ENCODE data around the gene CAMK2N2. TPM values are rescaled to one million over a fixed set of nuclear protein-coding genes. Genes with fewer than 3 reads are reported as not detected.

Gene CAMK2N2
- total RNA-seq, 1 donor from 2014 or later: 1.4 TPM

DNA sequence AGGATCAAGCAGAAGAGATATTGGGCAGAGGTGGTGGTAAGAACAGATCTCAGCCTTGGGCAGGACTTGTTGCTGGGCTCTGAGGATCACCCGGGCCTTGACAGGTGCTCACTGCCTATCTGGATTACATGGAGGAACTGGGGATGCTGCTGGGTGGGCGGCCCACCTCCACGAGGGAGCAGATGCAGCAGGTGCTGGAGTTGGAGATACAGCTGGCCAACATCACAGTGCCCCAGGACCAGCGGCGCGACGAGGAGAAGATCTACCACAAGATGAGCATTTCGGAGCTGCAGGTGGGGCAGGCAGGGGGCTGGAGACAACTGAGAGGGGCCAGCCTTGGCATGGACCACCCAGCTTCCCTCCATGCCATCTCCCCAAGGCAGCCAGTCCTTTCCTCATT lies 22.3 kb upstream of the CAMK2N2 start:
- no peak overlapping the region for H3K27ac Mint-ChIP-seq
- no peaks in the 10 kb centered on the region for H3K4me1 Mint-ChIP-seq (ENCODE audit: low read depth)
- TF ChIP-seq, protein P1, sequence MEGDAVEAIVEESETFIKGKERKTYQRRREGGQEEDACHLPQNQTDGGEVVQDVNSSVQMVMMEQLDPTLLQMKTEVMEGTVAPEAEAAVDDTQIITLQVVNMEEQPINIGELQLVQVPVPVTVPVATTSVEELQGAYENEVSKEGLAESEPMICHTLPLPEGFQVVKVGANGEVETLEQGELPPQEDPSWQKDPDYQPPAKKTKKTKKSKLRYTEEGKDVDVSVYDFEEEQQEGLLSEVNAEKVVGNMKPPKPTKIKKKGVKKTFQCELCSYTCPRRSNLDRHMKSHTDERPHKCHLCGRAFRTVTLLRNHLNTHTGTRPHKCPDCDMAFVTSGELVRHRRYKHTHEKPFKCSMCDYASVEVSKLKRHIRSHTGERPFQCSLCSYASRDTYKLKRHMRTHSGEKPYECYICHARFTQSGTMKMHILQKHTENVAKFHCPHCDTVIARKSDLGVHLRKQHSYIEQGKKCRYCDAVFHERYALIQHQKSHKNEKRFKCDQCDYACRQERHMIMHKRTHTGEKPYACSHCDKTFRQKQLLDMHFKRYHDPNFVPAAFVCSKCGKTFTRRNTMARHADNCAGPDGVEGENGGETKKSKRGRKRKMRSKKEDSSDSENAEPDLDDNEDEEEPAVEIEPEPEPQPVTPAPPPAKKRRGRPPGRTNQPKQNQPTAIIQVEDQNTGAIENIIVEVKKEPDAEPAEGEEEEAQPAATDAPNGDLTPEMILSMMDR (IDR thresholded peaks at IDR 0.05; ENCODE audit: unreplicated experiment): no peak
- H3K36me3 Mint-ChIP-seq (ENCODE audit: insufficient read depth): no peaks in the 10 kb centered on the region
- H3K4me3 Mint-ChIP-seq (ENCODE audit: low read depth): no peak overlapping the region
- no peak for DNase-seq (ENCODE audit: low spot score, unreplicated experiment)
- no peaks in the 10 kb centered on the region for H3K9me3 Mint-ChIP-seq (ENCODE audit: low read depth)
- peaks cover 39% of the 10 kb centered on the region for H3K27me3 Mint-ChIP-seq

DNA sequence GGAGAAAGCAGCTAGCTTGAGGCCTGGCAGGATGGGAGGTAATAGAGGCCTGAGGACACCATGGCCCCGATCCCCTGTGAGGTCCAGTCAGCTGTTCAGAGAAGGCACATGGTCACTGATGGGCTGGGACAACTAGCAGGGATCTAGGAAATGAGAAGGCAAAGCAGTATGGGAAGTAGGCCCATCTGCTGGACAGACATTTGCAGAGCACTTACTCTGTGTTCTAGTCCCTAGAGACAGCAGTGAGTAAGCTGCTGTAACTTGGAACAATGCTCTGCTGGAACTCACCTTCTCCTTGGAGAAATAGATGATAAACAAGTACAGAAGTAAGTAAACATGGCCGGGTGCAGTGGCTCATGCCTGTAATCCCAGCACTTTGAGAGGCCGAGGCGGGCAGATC lies 21.6 kb upstream of the CAMK2N2 start:
- H3K4me3 Mint-ChIP-seq (ENCODE audit: low read depth): no peak overlapping the region
- H3K9me3 Mint-ChIP-seq (ENCODE audit: low read depth): no peaks in the 10 kb centered on the region
- H3K27ac Mint-ChIP-seq: no peak overlapping the region
- H3K36me3 Mint-ChIP-seq (ENCODE audit: insufficient read depth): no peaks in the 10 kb centered on the region
- H3K27me3 Mint-ChIP-seq: peaks cover 40% of the 10 kb centered on the region
- TF ChIP-seq, protein P1 (IDR thresholded peaks at IDR 0.05; ENCODE audit: unreplicated experiment): no peak
- DNase-seq (ENCODE audit: low spot score, unreplicated experiment): no peak
- no peaks in the 10 kb centered on the region for H3K4me1 Mint-ChIP-seq (ENCODE audit: low read depth)

DNA sequence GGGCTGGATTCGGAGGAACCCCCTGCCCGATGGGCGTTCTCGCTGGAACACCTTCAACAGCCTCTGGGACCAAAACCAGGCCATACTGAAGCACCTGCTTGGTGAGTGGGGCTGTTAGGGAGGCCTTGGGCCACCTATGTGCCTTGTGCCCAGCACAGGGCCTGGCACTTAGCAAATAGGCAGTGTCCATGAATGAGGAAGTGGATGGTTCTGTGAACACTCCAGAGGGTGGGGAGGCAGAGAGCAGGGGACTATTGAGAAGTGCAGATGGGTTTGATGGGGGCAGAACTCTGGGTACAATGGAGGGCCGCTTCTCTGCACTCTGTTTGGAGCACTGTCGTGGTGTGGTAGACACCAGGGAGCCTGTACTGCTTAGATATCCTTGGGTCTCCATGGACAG lies 16.0 kb upstream of the CAMK2N2 start:
- H3K36me3 Mint-ChIP-seq (ENCODE audit: insufficient read depth): no peaks in the 10 kb centered on the region
- no peak for DNase-seq (ENCODE audit: low spot score, unreplicated experiment)
- peaks cover 54% of the 10 kb centered on the region for H3K27me3 Mint-ChIP-seq
- H3K27ac Mint-ChIP-seq: no peak overlapping the region
- no peak overlapping the region for H3K4me3 Mint-ChIP-seq (ENCODE audit: low read depth)
- no peaks in the 10 kb centered on the region for H3K9me3 Mint-ChIP-seq (ENCODE audit: low read depth)
- peaks cover 2% of the 10 kb centered on the region for H3K4me1 Mint-ChIP-seq (ENCODE audit: low read depth)
- TF ChIP-seq, protein P1 (IDR thresholded peaks at IDR 0.05; ENCODE audit: unreplicated experiment): no peak

DNA sequence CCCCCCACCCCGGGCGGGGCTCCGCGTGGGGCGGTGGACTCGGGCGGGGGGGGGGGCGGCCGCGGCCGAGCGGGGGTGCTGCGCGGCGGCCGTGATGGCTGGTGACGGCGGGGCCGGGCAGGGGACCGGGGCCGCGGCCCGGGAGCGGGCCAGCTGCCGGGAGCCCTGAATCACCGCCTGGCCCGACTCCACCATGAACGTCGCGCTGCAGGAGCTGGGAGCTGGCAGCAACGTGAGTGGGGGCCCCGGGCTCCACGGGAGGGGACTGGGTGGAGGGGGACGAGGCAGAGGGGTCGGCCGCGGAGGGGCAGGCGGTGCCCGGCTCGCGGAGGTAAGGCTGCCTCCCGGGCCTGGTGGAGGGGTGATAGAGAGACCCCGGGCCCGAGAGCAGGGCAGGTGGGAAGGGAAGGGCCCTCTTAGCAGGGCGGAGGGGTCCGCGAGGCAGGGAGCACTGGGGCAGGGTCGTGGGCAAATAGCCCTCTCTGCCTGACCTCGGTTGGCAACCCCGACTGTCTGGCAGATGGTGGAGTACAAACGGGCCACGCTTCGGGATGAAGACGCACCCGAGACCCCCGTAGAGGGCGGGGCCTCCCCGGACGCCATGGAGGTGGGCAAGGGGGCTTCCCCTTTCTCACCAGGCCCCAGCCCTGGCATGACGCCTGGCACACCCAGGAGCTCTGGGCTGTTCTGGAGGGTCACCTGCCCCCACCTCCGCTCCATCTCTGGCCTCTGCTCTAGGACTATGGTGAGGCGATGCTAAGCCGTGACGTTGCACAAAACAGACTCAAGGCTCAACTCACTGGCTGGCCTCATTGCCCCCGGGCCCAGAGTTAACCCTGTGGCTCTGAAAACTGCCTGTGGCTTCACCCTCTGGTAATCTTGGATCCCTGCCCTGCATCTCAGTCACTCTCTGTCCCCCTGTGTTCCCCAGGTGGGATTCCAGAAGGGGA lies 14.9 kb upstream of the CAMK2N2 start, which contains the start of gene ECE2:
Gene ECE2 (plus strand): TSS at position 62 of the 950 bp plus-strand sequence. CDS start 132 bp downstream, at position 194.
- Mint-ChIP-seq H3K4me3 (ENCODE audit: low read depth) (peak within 1 kb of the TSS; percentile 9), H3K4me1 (ENCODE audit: low read depth) (peaks cover 2% of the 10 kb centered on the region), H3K27me3 (peaks cover 59% of the 10 kb centered on the region), H3K27ac (no peak within 1 kb of the TSS), H3K9me3 (ENCODE audit: low read depth) (no peaks in the 10 kb centered on the region), H3K36me3 (ENCODE audit: insufficient read depth) (no peaks in the 10 kb centered on the region)
- DNase-seq (ENCODE audit: low spot score, unreplicated experiment): no peak
- TF ChIP-seq, protein P1 (IDR thresholded peaks at IDR 0.05; ENCODE audit: unreplicated experiment): no peak

DNA sequence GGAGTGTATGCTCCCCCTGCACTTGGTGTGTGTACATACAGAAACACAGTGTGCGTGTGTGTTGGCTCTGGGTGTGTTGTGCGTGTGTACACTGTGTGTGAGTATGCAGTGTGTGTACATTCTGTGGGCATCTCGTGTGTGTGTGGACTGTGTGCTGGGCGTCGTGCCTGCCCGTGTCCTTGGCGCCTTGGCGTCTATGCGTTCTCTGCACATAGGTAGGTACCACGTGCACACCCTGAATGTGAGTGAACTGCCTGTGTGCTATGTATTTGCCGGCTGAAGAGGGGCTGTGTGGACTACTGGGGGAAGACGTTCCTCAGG lies 14.0 kb upstream of the CAMK2N2 start:
- TF ChIP-seq, protein P1 (IDR thresholded peaks at IDR 0.05; ENCODE audit: unreplicated experiment): no peak
- Mint-ChIP-seq H3K4me1 (ENCODE audit: low read depth) (peaks cover 2% of the 10 kb centered on the region), H3K4me3 (ENCODE audit: low read depth) (peak overlapping the region; percentile 9), H3K27ac (no peak overlapping the region), H3K27me3 (peaks cover 56% of the 10 kb centered on the region), H3K9me3 (ENCODE audit: low read depth) (no peaks in the 10 kb centered on the region), H3K36me3 (ENCODE audit: insufficient read depth) (no peaks in the 10 kb centered on the region)
- DNase-seq (ENCODE audit: low spot score, unreplicated experiment): no peak

All from progenitor cell of endocrine pancreas (in vitro differentiated cells).